BE2C (cell line): ENCODE measurements around the gene PIGX. TPM values are rescaled to one million over a fixed set of nuclear protein-coding genes. Genes with fewer than 3 reads are reported as not detected.

ENCODE experiments used
- DNase-seq: peaks from one replicate; pipeline ENCODE4 v3.0.0-alpha.2; 2020
- H3K27me3 ChIP-seq: fragments of 250-450 bp; sonication (Bioruptor Pico); 2 replicates; pipeline ENCODE4 v1.5.1; 2020; ENCODE audit warnings: mild to moderate bottlenecking
- H3K36me3 ChIP-seq: fragments of 250-450 bp; sonication (Bioruptor Pico); 2 replicates; pipeline ENCODE4 v1.5.1; 2020; ENCODE audit warnings: mild to moderate bottlenecking
- H3K4me1 ChIP-seq: fragments of 250-450 bp; sonication (Bioruptor Pico); 2 replicates; pipeline ENCODE4 v1.5.1; 2020
- H3K4me3 ChIP-seq: 2 replicates; pipeline ENCODE4 v1.5.1; 2011; ENCODE audit warnings: low read depth, low read length
- H3K9me3 ChIP-seq: fragments of 250-450 bp; sonication (Bioruptor Pico); 2 replicates; pipeline ENCODE4 v1.5.1; 2020
- CTCF ChIP-seq: IDR thresholded peaks from 2 replicates; pipeline ENCODE4 v1.5.1; 2012; ENCODE audit warnings: mild to moderate bottlenecking, low read depth, low read length
- polyA plus RNA-seq: library from polyadenylated mRNA; unstranded; fragments of >200 nt; gene quantifications from one replicate; pipeline ENCODE4 v1.2.1, GENCODE V29; 2012; ENCODE audit warnings: low read depth, missing spikeins; ENCODE audit not compliant: insufficient read length, insufficient read depth

PIGX gene
- polyA plus RNA-seq = 13.2 TPM

- Histone ChIP-seq H3K27me3 (no peaks in the 10 kb centered on the region), H3K36me3 (no peaks in the 10 kb centered on the region), H3K4me3 (peak within 1 kb of the TSS; percentile 79), H3K4me1 (no peaks in the 10 kb centered on the region), H3K9me3 (no peaks in the 10 kb centered on the region)
- peak; percentile 91 for DNase-seq
- TF ChIP-seq CTCF = no peak
These were observed at the start of gene PIGX, which contains the start of gene CEP19 for GRCh38 chr3:196711838-196712513. Gene PIGX (plus strand): TSS chr3:196712377. Gene CEP19 (minus strand): TSS chr3:196712250. CDS start chr3:196708657, 3,593 bp downstream.

DNA sequence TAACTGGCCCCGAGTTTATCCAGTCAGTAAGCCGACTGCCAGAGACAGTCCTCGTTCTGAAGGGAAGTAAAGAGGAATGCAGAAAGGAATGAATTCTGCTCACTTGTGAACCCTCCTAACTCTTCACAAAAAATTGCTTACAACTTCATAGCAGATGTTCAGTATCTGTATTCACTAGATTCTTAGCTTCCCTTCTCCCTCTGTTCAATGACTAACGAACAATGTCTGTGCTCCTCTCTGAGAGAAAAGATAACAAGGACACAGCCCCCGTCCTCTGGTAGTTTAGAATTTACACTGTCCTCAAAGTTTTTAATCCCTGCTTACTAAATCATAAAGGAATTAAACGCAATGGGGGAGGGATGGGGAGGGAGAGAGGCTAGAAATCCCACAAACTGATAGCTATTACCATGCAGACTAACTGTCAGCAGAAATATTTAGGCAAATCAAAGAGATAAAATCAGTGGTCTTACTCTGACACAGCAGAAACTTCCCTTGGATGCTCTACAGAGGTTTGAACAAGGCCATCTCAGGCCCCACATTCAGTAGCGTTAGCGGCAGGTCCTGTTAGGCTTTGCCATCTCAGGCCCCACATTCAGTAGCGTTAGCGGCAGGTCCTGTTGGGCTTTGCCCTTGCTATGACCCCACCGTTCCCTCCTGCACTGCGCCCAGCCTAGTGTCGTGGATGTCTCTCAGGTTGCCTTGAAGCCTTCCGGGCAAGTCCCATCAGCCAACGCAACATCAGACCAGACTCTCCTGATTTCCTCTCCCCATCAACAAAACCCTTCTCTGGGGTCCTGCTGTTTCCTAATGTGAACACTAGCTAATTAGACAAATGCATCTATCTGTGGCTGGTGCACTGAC lies 49.2 kb upstream of the PIGX start:
- peak; percentile 41 for DNase-seq
- Histone ChIP-seq H3K9me3 (no peaks in the 10 kb centered on the region), H3K36me3 (no peaks in the 10 kb centered on the region), H3K4me1 (peaks cover 12% of the 10 kb centered on the region), H3K4me3 (no peak overlapping the region), H3K27me3 (no peaks in the 10 kb centered on the region)
- TF ChIP-seq CTCF = no peak

GRCh38 chr3:196666001-196666867 lies 45.9 kb upstream of the PIGX start:
- no peak for TF ChIP-seq CTCF
- Histone ChIP-seq H3K27me3 (no peaks in the 10 kb centered on the region), H3K36me3 (no peaks in the 10 kb centered on the region), H3K4me3 (no peak overlapping the region), H3K9me3 (no peaks in the 10 kb centered on the region), H3K4me1 (peaks cover 10% of the 10 kb centered on the region)
- DNase-seq = peak; percentile 58

GRCh38 chr3:196667056-196667825 lies 44.9 kb upstream of the PIGX start:
- Histone ChIP-seq H3K4me1 (peaks cover 10% of the 10 kb centered on the region), H3K4me3 (no peak overlapping the region), H3K27me3 (no peaks in the 10 kb centered on the region), H3K36me3 (no peaks in the 10 kb centered on the region), H3K9me3 (no peaks in the 10 kb centered on the region)
- TF ChIP-seq CTCF = no peak
- no peak for DNase-seq

- Histone ChIP-seq H3K27me3 (no peaks in the 10 kb centered on the region), H3K4me1 (no peaks in the 10 kb centered on the region; the same call in 1 of the 2 replicates), H3K9me3 (no peaks in the 10 kb centered on the region), H3K4me3 (no peak overlapping the region), H3K36me3 (no peaks in the 10 kb centered on the region)
- DNase-seq = no peak
- TF ChIP-seq CTCF = no peak
These were observed 41.8 kb upstream of the PIGX start for GRCh38 chr3:196670339-196670738.
